ENCODE data around the gene FAM90A1.
"Not testable (repeated sequence)": the region's sequence is repeated elsewhere in the genome, so short reads cannot be mapped to it uniquely, and the experiment has no call there.

Gene FAM90A1

DNA sequence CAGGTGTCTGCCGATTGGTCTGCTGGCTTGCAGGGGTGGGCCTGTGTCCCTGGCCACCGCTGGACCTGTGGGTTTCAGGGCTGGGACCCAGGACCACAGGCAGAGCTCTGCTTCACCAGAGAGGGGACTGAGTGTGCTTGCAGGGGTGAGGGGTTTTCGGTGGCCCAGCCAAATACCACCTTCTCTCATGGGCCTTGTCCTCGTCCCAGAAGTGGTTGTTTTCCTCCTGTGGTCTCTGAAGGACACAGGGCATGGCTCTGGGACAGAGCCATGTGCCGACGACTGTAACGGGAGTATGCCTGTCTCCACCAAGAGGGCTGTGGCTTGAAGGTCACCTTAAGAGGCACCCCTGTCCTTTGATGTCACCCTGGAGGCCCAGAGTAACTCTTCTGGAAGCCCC lies 7.3 kb upstream of the FAM90A1 start:
- in situ Hi-C loops (cut with MboI; ENCODE audit: low sequenced_read_pairs) = loop anchor here (25.0 kb wide), 1 partner anchor 122 kb away; the partner anchor contains the start of gene CLEC4A

DNA sequence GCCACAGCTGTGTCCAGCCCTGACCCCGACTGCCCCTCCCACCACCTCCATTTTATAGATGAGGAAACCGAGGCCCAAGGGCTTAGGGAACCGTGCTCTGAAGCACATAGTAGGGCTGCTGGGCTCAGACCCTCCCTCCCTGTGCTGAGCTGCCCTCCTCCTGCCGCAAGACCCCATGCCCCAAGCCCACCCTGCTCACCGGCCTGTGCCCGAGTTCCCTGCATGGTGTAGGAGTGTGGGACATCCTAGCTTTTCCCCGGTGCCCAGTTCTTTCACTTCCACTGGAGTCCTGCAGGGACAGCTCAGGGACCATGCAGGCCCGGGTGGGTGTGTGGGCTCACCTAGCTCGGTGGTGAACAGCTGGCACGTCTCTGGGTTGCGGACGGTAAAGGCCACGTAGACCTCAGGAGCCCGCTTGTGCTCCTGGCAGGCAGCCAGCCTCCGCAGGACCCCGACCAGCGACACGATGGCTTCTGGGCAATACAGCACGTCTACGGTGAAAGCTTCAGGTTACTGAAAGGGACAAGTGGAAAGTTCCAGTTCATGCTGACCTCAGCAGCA lies 6.6 kb upstream of the FAM90A1 start:
- in situ Hi-C loops (cut with MboI; ENCODE audit: low sequenced_read_pairs) = loop anchor here (25.0 kb wide), 1 partner anchor 122 kb away; the partner anchor contains the start of gene CLEC4A

DNA sequence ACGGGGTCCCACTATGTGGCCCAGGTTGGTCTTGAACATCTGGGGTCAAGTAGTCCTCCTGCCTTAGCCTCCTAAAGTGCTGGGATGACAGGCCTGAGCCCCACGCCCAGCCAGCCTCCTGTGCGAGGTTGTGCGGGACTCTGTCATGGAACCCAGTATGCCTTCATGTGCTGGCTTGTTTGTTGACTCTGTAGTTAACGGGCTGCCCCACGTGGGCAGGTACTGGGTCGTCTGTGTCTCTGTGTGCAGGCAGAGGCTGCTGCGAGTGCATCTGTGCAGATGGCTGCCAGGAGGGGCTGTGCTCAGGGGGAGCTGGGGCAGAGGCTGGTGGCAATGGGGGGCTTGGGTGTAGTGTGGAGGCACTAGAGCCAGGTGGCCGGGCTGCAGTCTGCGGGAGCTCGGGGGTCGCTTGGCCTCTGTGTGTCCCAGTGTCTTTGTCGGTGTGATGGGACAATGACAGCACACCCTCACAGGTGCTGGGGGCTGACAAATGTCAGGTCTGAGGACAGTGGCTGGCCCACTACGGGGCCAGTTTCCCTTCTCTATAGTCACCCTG lies 6.0 kb upstream of the FAM90A1 start:
- in situ Hi-C loops (cut with MboI; ENCODE audit: low sequenced_read_pairs) = loop anchor here (25.0 kb wide), 1 partner anchor 121 kb away; the partner anchor contains the start of gene CLEC4A

DNA sequence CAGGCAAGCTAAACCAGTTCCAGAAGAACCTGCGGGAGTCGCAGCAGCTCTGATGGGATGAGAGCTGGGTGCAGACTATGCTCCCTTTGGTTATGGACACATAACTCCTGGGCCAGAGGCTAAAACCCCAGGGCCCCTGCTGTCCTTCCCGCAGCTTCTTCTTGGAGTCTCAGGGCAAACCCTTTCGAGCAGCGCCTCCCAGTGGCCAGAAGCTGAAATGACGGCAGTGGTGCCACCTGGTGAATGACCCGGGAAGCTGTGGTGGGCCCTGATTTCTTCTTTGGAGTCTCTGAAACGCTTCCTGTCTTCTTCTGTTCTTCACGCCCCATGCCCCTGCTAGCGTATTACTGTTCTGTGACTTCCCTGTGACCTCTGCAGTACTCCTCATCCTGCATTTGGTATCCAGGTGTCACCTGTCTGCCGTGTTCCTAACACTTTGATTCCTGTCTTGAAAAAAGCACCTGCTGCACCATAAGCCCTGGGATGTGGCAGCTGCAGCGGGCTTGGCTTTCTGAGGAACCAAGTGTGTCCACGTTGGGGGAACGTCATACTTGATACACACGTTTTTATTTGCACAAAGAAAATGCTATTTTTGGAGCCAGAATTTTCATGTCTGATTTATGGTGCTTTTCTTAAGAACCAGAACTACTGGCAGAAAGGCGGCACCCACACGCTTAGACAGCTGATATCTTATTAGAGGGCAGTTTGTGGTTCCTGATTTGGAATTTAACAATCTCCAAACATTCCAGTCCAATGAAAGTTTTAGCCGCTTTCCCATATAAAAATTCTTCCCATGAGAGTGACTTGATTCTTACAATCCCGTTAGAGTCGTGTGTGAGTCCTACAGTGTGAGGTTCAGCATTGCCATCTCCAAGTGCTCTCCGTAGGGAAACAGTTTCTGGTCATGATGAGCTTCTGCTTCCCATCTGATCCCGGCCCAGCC lies 4.5 kb upstream of the FAM90A1 start:
- in situ Hi-C loops (cut with MboI; ENCODE audit: low sequenced_read_pairs) = loop anchor here (25.0 kb wide), 1 partner anchor 120 kb away; the partner anchor contains the start of gene CLEC4A

DNA sequence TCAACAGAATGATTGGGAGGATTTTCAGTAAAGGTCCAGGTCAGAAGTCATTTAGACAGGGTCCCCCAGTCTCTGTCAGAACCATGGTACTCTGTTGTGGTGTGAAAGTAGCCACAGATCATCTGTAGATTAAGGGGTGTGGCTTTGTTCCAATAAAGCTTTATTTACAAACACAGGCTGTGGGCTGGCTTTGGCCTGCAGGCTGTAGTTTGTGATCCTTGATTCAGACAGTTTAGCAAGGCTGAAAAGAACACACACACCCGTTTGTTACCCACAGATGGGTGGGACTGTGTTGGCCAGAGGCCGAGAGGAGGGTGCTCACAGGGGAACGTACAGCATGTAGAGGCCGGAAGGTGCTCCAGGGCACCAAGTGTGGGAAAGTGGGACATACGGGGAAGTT lies 3.6 kb upstream of the FAM90A1 start:
- in situ Hi-C loops (cut with MboI; ENCODE audit: low sequenced_read_pairs) = loop anchor here (25.0 kb wide), 1 partner anchor 119 kb away; the partner anchor contains the start of gene CLEC4A

DNA sequence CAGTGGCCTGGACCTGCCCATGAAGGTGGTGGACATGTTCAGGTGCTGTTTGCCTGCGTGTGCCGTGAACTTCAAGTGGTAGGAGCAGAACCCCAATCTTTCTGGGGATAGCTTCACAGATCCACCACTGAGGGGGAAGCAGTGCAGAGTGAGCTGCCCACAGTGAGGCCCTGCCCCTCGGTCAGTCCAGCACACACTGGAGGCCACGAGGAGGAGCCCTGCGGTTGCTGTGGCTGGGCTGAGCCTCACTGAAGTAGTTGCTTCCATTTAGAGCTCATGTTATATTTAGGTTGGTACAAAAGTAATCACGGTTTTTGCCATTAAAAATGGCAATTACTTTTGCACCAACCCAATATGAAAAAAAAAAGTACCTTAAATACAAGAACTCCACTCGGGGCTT lies 2.1 kb upstream of the FAM90A1 start:
- in situ Hi-C loops (cut with MboI; ENCODE audit: low sequenced_read_pairs) = loop anchor here (25.0 kb wide), 1 partner anchor 117 kb away; the partner anchor contains the start of gene CLEC4A

DNA sequence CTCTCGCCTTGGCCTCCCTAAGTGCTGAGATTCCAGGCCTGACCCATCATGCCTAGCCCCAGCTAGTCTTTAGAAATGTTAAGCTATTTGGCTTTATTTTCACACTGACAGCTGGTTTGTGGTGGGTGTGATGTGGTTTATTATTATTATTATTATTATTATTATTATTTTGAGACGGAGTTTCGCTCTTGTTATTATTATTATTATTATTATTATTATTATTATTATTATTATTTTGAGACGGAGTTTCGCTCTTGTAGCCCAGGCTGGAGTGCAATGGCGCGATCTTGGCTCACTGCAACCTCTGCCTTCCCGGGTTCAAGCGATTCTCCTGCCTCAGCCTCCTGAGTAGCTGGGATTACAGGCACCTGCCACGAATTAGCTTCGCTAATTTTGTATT lies 1.2 kb upstream of the FAM90A1 start:
- in situ Hi-C loops (cut with MboI; ENCODE audit: low sequenced_read_pairs) = loop anchor here (25.0 kb wide), 1 partner anchor 116 kb away; the partner anchor contains the start of gene CLEC4A

DNA sequence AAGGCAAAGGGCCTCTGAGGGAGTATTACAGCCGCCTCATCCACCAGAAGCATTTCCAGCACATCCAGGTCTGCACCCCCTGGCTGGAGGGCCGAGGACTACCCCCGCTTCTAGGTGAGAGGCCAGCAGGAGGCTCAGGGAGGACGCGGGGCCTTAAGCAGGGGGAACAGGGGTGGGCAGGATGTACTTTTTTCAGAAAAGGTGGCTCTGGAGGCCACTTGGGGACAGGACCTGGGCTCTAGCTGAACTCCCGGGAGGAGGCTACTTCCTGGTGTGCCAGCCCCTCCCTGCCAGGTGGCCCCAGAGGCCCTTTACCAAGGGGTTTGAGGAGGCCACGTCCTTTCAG lies 287 bp upstream of the FAM90A1 start:
- in situ Hi-C loops (cut with MboI; ENCODE audit: low sequenced_read_pairs) = loop anchor here (25.0 kb wide), 1 partner anchor 115 kb away; the partner anchor contains the start of gene CLEC4A

DNA sequence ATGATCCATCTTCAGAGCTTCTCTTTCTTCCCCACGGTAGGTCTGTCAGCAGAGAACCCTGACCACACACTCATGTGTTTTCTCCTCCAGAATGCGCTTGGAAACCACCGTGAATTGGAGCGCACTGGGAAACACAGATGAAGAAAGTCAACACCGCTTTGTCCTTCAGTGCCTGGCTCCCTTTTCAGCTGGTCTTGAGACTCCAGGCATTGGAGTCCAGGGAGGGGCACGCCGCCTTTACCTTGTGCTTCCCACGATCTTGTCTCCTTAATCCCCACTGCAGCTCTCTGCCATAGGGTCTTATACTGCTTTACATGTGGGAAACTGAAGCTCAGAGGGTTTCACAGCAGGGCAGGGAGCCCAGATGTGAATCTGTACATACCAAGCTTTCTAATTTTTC lies 1.1 kb downstream of the FAM90A1 start:
- in situ Hi-C loops (cut with MboI; ENCODE audit: low sequenced_read_pairs) = loop anchor here (25.0 kb wide), 1 partner anchor 114 kb away; the partner anchor contains the start of gene CLEC4A

DNA sequence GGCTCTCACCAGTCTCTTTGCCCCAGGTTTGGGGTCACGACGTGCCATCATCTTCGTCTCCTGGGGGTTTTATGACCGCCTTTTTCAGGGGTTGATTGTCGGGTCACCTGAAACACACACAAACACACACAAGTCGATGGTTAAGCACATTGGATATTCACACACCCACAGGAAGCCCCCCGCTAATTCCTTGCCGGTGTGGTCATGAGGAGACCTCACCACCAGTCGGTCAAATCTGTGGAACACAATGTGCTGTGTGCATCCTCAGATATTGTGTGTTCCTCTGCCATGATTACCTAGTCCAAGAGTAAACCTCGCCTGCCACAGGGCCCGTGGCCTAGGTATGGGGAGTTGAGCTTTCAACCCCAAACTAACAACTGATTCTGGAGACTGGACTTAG lies 2.6 kb downstream of the FAM90A1 start:
- in situ Hi-C loops (cut with MboI; ENCODE audit: low sequenced_read_pairs) = loop anchor here (25.0 kb wide), 1 partner anchor 112 kb away; the partner anchor contains the start of gene CLEC4A

DNA sequence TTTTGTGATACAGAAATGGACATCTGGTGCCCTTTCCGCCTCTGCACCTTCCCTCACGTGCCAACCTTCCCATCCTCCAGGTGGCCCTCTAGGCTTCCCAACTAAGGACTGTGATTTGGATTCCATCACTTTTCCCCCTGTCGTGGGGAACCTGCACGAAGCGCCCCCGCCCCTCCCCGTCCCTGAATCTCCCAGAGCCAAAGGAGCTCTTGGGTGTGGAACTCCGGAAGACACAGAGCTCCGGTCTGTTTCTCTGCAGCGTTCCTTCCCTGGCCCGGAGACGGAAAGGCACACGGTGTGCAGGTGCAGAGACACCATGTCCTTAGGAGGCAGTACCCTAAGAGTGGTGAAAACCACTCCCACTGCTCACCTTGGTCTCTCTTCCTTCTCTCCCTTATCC lies 3.8 kb downstream of the FAM90A1 start:
- in situ Hi-C loops (cut with MboI; ENCODE audit: low sequenced_read_pairs) = not testable (repeated sequence)

DNA sequence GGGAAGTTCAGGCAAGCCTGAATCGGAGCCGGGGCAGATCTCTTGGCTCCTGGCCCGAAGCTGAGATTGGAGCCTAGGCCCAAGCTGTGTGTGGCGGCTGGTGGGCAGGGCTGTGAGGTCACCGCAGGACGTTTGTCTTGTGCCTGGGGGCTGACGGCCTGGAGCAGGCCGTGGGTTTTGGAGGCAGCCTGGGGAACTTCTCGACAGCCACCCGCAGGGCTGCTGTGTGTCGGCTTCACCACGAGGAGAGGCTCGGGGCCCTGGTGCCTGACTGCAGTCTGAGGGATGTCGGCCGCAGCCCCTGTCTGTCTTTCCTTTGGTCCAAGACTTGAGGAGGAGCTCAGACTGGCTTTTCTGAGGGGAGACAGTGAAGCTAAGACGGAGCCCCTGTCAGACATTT lies 5.1 kb downstream of the FAM90A1 start:
- in situ Hi-C loops (cut with MboI; ENCODE audit: low sequenced_read_pairs) = not testable (repeated sequence)

DNA sequence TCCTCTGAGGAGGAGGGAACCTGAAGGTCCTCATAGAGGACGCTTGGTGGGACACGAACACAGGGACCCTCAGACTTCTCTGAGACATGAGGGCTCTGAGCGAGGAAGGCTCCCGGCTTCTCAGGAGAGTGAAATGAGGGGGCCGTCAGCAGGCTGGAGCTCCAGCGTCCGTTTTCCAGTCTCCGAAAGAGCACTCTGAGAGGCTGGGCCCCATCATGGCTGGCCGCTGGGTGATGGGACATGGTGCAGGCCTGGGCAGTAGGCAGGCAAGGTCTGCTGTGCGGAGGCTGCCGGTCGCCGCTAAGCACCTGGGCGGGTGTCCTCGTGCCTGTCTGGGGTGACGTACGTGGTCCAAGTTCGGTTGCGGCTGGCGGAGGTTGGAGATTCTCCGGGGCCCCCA lies 5.6 kb downstream of the FAM90A1 start:
- in situ Hi-C loops (cut with MboI; ENCODE audit: low sequenced_read_pairs) = not testable (repeated sequence)

DNA sequence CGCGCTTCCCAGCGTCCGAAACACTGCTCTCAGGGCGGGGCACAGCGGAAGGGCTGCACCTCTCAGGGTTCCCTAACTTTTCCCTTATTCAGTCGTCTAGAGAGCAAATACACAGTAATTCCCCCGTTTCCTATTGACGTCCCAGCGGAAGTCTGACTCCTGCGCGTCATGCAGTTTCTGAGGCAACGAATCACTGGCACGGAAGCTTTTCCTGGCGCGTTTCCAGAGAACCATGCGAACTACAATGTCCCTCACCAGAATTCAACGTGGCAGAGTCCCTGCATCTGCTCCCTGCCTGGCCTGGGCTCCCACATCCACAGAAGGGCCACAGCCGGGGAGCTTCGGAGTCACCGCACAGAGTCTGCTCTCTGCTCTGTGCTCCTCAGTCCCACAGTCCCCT lies 6.0 kb downstream of the FAM90A1 start:
- in situ Hi-C loops (cut with MboI; ENCODE audit: low sequenced_read_pairs) = not testable (repeated sequence)

DNA sequence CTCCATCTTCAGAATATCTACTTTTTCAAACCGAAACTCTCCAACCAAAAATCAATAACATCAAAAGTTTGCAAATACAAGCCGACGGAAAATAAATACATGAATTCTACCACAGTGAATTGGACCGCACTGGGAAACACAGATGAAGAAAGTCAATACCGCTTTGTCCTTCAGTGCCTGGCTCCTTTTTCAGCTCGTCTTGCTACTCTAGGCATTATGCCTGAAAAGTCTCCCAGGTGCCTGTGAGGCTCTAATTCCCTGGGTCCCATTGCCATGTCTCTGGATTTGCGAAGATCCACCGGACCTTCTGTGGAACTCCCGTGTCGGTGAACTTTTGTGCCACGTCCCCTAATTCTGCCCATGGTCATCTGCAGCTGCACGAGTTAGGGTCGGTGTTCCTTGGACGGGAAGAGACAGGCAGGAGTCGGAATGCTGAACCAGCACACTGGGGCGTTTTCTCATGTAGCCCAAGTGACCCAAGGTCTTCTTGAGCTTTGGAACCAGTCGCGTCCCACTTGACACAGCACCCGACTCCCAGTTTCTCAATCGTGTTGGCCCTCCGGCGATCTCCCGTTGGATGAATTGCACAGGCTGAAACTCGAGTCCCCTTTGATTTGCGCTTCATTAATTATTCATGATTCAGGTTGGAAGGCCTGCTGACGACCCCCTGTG lies 8.6 kb downstream of the FAM90A1 start:
- in situ Hi-C loops (cut with MboI; ENCODE audit: low sequenced_read_pairs) = not testable (repeated sequence)

DNA sequence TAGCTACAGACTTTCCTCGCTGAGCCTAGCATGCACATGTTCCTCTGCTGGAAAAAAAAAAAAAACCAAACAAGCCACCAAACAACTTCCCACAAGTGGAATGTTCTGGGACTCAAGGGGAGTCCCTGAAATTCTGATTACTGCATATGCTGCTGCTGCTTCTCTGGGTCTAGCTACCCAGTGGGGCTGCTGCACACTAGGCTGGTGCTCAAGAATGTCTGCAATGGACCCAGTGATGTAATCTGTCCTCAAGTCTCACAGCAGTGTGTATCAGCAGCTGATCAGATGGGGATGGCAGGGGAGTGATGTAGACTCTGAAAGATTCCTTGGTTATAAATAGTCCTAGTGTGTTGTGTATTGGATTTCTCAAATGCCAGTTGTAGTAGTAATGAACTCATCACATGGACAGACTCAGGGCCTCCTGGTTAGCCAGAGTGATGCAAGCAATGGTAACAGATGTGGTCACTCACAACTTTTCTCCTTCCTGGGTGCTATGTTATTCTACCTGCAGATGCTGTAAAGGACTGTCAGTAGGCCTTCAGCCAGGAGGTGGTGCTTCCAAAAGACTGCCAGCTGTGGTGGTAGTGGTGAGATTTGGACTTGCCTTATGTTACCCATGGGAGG lies 29.6 kb downstream of the FAM90A1 start:
- in situ Hi-C loops (cut with MboI; ENCODE audit: low sequenced_read_pairs) = not testable (repeated sequence)

DNA sequence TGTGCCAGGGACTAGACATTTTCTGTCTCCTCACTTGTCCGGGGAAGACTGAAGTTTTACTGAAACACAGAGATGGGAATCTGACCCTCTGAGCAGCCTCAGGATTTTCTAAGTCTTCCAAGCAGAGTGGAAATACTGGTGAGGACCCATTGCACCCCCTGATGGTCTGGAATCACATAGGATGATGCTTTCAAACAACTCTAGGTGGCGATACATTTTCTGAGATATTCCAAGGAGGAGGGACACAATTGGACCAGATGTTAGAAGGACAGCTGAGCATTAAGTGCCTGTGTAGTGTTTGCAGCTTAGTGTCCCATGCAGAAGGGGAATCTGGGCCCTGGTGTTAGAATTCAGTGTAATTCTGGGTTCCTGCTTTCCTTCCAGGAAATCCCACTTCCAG lies 39.3 kb downstream of the FAM90A1 start:
- in situ Hi-C loops (cut with MboI; ENCODE audit: low sequenced_read_pairs) = not testable (repeated sequence)

DNA sequence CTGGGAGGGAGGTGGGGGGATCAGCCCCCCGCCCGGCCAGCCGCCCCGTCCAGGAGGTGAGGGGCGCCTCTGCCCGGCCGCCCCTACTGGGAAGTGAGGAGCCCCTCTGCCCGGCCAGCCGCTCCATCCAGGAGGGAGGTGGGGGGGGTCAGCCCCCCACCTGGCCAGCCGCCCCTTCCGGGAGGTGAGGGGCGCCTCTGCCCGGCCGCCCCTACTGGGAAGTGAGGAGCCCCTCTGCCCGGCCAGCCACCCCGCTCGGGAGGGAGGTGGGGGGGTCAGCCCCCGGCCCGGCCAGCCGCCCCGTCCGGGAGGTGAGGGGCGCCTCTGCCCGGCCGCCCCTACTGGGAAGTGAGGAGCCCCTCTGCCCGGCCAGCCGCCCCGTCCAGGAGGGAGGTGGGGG lies 43.2 kb downstream of the FAM90A1 start:
- in situ Hi-C loops (cut with MboI; ENCODE audit: low sequenced_read_pairs) = not testable (repeated sequence)

DNA sequence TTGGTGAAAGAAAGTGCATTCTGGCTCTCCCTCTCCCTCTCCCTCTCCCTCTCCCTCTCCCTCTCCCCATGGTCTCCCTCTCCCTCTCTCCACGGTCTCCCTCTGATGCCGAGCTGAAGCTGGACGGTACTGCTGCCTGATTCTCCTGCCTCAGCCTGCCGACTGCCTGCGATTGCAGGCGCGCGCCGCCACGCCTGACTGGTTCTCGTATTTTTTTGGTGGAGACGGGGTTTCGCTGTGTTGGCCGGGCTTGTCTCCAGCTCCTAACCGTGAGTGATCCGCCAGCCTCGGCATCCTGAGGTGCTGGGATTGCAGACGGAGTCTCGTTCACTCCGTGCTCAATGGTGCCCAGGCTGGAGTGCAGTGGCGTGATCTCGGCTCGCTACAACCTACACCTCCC lies 44.1 kb downstream of the FAM90A1 start:
- in situ Hi-C loops (cut with MboI; ENCODE audit: low sequenced_read_pairs) = not testable (repeated sequence)

DNA sequence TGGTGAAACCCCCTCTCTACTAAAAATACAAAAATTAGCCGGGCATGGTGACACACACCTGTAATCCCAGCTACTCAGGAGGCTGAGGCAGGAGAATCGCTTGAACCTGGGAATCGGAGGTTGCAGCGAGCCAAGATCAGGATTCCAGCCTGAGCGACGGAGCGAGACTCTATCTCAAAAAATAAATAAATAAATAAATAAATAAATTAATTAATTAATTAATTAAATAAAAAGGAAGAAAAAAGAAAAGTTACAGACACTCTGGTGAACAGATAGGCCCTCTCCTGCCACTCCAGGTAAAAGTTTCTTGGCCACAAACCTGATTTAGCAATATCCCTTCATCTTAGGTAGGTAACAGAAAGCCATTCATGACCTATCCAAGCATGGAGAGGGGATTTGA lies 44.5 kb downstream of the FAM90A1 start:
- in situ Hi-C loops (cut with MboI; ENCODE audit: low sequenced_read_pairs) = not testable (repeated sequence)
